HL-60/S4 treated with retinoic acid at 250 ng/mL for 4 days and 3 days (cell line): ENCODE data around the gene CTF1.
"Not testable (repeated sequence)": the region's sequence is repeated elsewhere in the genome, so short reads cannot be mapped to it uniquely, and the experiment has no call there.

Experiments
- in situ Hi-C: fragments of 300-500 bp; cut with MboI; formaldehyde crosslinking; loops from 2 replicates; pipeline ENCODE4 v1.7.0; 2022; ENCODE audit warnings: low sequenced_read_pairs

CTF1 gene

GRCh38 chr16:30927789-30928378, 31.5 kb downstream of the CTF1 start:
- in situ Hi-C loops: no loop called here

- in situ Hi-C loops: no loop called here
Observed at GRCh38 chr16:30928390-30928789, 32.0 kb downstream of the CTF1 start.

- in situ Hi-C loops: no loop called here
Observed at GRCh38 chr16:30929167-30929566, 32.8 kb downstream of the CTF1 start.

- in situ Hi-C loops: no loop called here
Observed at GRCh38 chr16:30930160-30930571, 33.8 kb downstream of the CTF1 start.

GRCh38 chr16:30931068-30931650, 34.7 kb downstream of the CTF1 start:
- in situ Hi-C loops: no loop called here

GRCh38 chr16:30934827-30935557, 38.6 kb downstream of the CTF1 start:
- in situ Hi-C loops: no loop called here

GRCh38 chr16:30937692-30938091, 41.3 kb downstream of the CTF1 start:
- in situ Hi-C loops: no loop called here

GRCh38 chr16:30939571-30939970, 43.2 kb downstream of the CTF1 start:
- in situ Hi-C loops: not testable (repeated sequence)

GRCh38 chr16:30941600-30942425, 45.4 kb downstream of the CTF1 start:
- in situ Hi-C loops: no loop called here

- in situ Hi-C loops: no loop called here
Observed at GRCh38 chr16:30942426-30942806, 46.0 kb downstream of the CTF1 start.

GRCh38 chr16:30944352-30944751, 47.9 kb downstream of the CTF1 start:
- in situ Hi-C loops: no loop called here

- in situ Hi-C loops: no loop called here
Observed at GRCh38 chr16:30946671-30947540, 50.5 kb downstream of the CTF1 start.

- in situ Hi-C loops: no loop called here
Observed at GRCh38 chr16:30947541-30947858, 51.1 kb downstream of the CTF1 start.

GRCh38 chr16:30947859-30948666, 51.6 kb downstream of the CTF1 start:
- in situ Hi-C loops: no loop called here

GRCh38 chr16:30948667-30949649, 52.5 kb downstream of the CTF1 start, which contains the start of gene ORAI3:
ORAI3 (plus strand) TSS chr16:30949068; CDS start chr16:30949290, 222 bp downstream.
- in situ Hi-C loops: no loop called here

GRCh38 chr16:30949650-30950515, 53.5 kb downstream of the CTF1 start:
- in situ Hi-C loops: loop anchor here (10.0 to 25.0 kb wide), 3 partner anchors 487 to 925 kb away; partner anchors contain the start of genes COX6A2, ZNF267 and ZNF843

- in situ Hi-C loops: loop anchor here (10.0 to 25.0 kb wide), 3 partner anchors 487 to 924 kb away; partner anchors contain the start of genes COX6A2, ZNF267 and ZNF843
Observed at GRCh38 chr16:30950516-30951065, 54.2 kb downstream of the CTF1 start.
